Thyroid gland (tissue), 4 donors: Measurements from ENCODE around the gene KLHDC7B. TPM values are rescaled to one million over a fixed set of nuclear protein-coding genes. Genes with fewer than 3 reads are reported as not detected.
A peak's percentile ranks its signal among the peaks of the same experiment; 100 is the strongest.

Source experiments
- DNase-seq, 2 donors: peaks; one replicate each; pipeline ENCODE4 v3.0.0-alpha.2; 2019
- H3K27ac ChIP-seq, 3 donors: fragments of 200-600 bp; sonication (generic); 1 replicate in 2 of 3; 2 replicates in 1 of 3; pipeline ENCODE4 v1.5.1; 2016 to 2019; ENCODE audit warnings: mild to moderate bottlenecking in 1 of 3, moderate library complexity in 1 of 3
- H3K27me3 ChIP-seq: fragments of 200-600 bp; sonication (generic); one replicate; pipeline ENCODE4 v1.5.1; 2019
- H3K36me3 ChIP-seq, 2 donors: fragments of 200-600 bp; sonication (generic); one replicate each; pipeline ENCODE4 v1.5.1; 2016 to 2019
- H3K4me1 ChIP-seq, 2 donors: fragments of 200-600 bp; sonication (generic); one replicate each; pipeline ENCODE4 v1.5.1; 2017 to 2019
- H3K4me3 ChIP-seq, 3 donors: fragments of 200-600 bp; sonication (generic); replicated peaks in 1 of 3; 1 replicate in 2 of 3; 2 replicates in 1 of 3; pipeline ENCODE4 v1.5.1; 2016; ENCODE audit warnings: mild to moderate bottlenecking in 1 of 3
- H3K9me3 ChIP-seq: fragments of 200-600 bp; sonication (generic); one replicate; pipeline ENCODE4 v1.5.1; 2017
- CTCF ChIP-seq, 6 experiments: fragments of 200-600 bp in 3 of 6; fragments of 450-650 bp in 3 of 6; sonication (generic) in 3 of 6; IDR thresholded peaks; one replicate each; pipeline ENCODE4 v1.5.1; 2016 to 2019; ENCODE audit warnings: antibody characterized with exemption in 6 of 6, mild to moderate bottlenecking in 2 of 6, inconsistent platforms in 1 of 6, moderate library complexity in 1 of 6
- POLR2A ChIP-seq, 2 donors: fragments of 450-650 bp; IDR thresholded peaks; one replicate each; pipeline ENCODE4 v1.6.1; 2017; ENCODE audit warnings: antibody characterized with exemption in 2 of 2, mild to moderate bottlenecking in 2 of 2, moderate library complexity in 1 of 2
- WGBS, 2 donors: methylation state at CpG; one replicate each; pipeline ENCODE4 v1.1.5; 2017; 5-methylcytosine and 5-hydroxymethylcytosine counted together
- intact Hi-C: fragments of 100-400 bp; cut with DNase I; formaldehyde crosslinking; loops from one replicate; pipeline ENCODE4 v1.15.1; 2023
- total RNA-seq, 4 donors: library from RNA; depleted of rRNA; stranded (reverse); fragments of >200 nt; gene quantifications; one replicate each; pipeline ENCODE4 v1.2.3, GENCODE V29; 2016

KLHDC7B gene
- total RNA-seq, 4 donors from 2014 or later, result 0.27 TPM; not detected in 3

- WGBS, 2 donors, result 93 to 95% methylated on average over 11 to 12 of the region's 12 CpGs
- no peak for DNase-seq
- H3K4me3 ChIP-seq, result no peak overlapping the region
- intact Hi-C loops, result no loop called here
- TF ChIP-seq POLR2A (IDR thresholded peaks at IDR 0.05) (no peak), CTCF (IDR thresholded peaks at IDR 0.05) (no peak)
- H3K27ac ChIP-seq, result peak overlapping the region in 2 of 3 donors; percentile 47 to 56
- H3K9me3 ChIP-seq, result no peaks in the 10 kb centered on the region
- peaks cover 14 to 22% of the 10 kb centered on the region in 2 donors for H3K4me1 ChIP-seq
- no peaks in the 10 kb centered on the region for H3K27me3 ChIP-seq
- peaks cover 5 to 11% of the 10 kb centered on the region in 2 donors for H3K36me3 ChIP-seq
Observed at GRCh38 chr22:50570861-50571260, 25.2 kb downstream of the KLHDC7B start.

- no peak for TF ChIP-seq POLR2A (IDR thresholded peaks at IDR 0.05)
- TF ChIP-seq CTCF (IDR thresholded peaks at IDR 0.05), result no peak
- H3K27ac ChIP-seq, result peak overlapping the region in 2 of 3 donors; percentile 47 to 56
- peaks cover 14 to 22% of the 10 kb centered on the region in 2 donors for H3K4me1 ChIP-seq
- DNase-seq, result no peak
- intact Hi-C loops, result no loop called here
- H3K9me3 ChIP-seq, result no peaks in the 10 kb centered on the region
- 77 to 90% methylated on average over 12 to 23 of the region's 26 CpGs for WGBS, 2 donors
- H3K36me3 ChIP-seq, result peaks cover 5 to 11% of the 10 kb centered on the region in 2 donors
- no peak overlapping the region for H3K4me3 ChIP-seq
- H3K27me3 ChIP-seq, result no peaks in the 10 kb centered on the region
Observed at GRCh38 chr22:50571264-50572175, 25.8 kb downstream of the KLHDC7B start.

- no peak for DNase-seq
- H3K4me1 ChIP-seq, result peaks cover 14 to 22% of the 10 kb centered on the region in 2 donors
- H3K27ac ChIP-seq, result no peak overlapping the region
- H3K36me3 ChIP-seq, result peaks cover 5 to 11% of the 10 kb centered on the region in 2 donors
- intact Hi-C loops, result no loop called here
- TF ChIP-seq POLR2A (IDR thresholded peaks at IDR 0.05), result no peak
- TF ChIP-seq CTCF (IDR thresholded peaks at IDR 0.05), result no peak
- H3K9me3 ChIP-seq, result no peaks in the 10 kb centered on the region
- WGBS, 2 donors, result 95 to 97% methylated on average over 9 to 10 of the region's 11 CpGs
- H3K4me3 ChIP-seq, result no peak overlapping the region
- H3K27me3 ChIP-seq, result no peaks in the 10 kb centered on the region
Observed at GRCh38 chr22:50572965-50573364, 27.3 kb downstream of the KLHDC7B start.

GRCh38 chr22:50573491-50574382 is 28.0 kb downstream of the KLHDC7B start:
- Histone ChIP-seq H3K27me3 (no peaks in the 10 kb centered on the region), H3K4me3 (no peak overlapping the region), H3K36me3 (peaks cover 5 to 8% of the 10 kb centered on the region in 2 donors), H3K4me1 (peaks cover 17 to 29% of the 10 kb centered on the region in 2 donors), H3K27ac (no peak overlapping the region), H3K9me3 (no peaks in the 10 kb centered on the region)
- TF ChIP-seq CTCF (IDR thresholded peaks at IDR 0.05) (no peak), POLR2A (IDR thresholded peaks at IDR 0.05) (no peak)
- intact Hi-C loops, result no loop called here
- no peak for DNase-seq
- WGBS, 2 donors, result 89 to 91% methylated on average over 18 to 21 of the region's 26 CpGs
